Choroid plexus epithelial cell (primary cell): ENCODE results near the gene TAF3.
"Not testable (repeated sequence)": the region's sequence is repeated elsewhere in the genome, so short reads cannot be mapped to it uniquely, and the experiment has no call there.

ENCODE experiments used
- DNase-seq: peaks from one replicate; pipeline ENCODE4 v3.0.0-alpha.2; 2010; ENCODE audit warnings: low read depth
- H3K4me3 ChIP-seq: 2 replicates; pipeline ENCODE4 v1.5.1; 2011; ENCODE audit warnings: low read depth, mild to moderate bottlenecking, control low read depth, low read length, moderate library complexity
- TF ChIP-seq, protein P1 (sequence below): conservative IDR thresholded peaks from 2 replicates; pipeline ENCODE4 v1.5.1; 2011; ENCODE audit warnings: low read depth, mild to moderate bottlenecking, control low read depth, inconsistent platforms, low read length, moderate library complexity

Gene TAF3

DNA sequence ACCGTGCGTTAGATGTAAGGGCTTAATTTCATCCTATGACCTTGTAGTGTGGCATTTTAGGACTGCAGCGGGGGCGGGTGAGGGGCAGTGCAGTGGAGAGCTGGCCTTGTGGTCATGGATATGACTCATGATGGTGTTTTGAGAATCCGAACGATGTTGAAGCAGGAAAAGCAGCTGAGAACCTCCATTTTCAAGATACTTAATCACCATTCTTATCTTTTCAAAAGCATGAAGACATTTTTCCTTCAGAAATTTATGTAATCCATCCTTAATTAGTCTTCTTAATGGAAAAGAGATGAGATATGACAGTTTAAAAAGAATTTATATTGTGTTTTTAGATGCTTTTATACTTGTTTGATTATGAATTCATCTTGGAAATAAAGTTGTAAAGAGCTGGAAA lies 20.7 kb upstream of the TAF3 start:
- TF ChIP-seq, protein P1, sequence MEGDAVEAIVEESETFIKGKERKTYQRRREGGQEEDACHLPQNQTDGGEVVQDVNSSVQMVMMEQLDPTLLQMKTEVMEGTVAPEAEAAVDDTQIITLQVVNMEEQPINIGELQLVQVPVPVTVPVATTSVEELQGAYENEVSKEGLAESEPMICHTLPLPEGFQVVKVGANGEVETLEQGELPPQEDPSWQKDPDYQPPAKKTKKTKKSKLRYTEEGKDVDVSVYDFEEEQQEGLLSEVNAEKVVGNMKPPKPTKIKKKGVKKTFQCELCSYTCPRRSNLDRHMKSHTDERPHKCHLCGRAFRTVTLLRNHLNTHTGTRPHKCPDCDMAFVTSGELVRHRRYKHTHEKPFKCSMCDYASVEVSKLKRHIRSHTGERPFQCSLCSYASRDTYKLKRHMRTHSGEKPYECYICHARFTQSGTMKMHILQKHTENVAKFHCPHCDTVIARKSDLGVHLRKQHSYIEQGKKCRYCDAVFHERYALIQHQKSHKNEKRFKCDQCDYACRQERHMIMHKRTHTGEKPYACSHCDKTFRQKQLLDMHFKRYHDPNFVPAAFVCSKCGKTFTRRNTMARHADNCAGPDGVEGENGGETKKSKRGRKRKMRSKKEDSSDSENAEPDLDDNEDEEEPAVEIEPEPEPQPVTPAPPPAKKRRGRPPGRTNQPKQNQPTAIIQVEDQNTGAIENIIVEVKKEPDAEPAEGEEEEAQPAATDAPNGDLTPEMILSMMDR: no peak
- H3K4me3 ChIP-seq: no peak overlapping the region
- peak; percentile 96 for DNase-seq

DNA sequence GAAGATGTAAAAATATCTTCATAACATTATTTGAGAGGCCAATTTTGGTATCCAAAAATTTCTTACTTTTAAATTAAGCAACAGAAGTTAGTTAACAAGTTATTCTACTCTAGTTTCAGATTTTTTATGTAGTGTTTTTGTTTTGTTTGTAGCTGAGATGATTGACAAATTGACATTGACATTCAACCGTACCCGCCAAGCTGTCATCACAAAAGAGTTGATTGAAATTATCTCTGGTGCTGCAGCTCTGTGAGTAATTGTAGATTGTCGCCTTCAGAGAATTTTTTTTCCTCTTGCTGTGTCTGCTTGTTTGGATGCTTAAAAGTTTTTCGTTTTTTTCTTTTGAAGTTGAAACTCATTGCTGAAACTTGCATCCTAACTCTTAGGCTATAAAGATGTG lies 15.7 kb upstream of the TAF3 start:
- no peak overlapping the region for H3K4me3 ChIP-seq
- DNase-seq: no peak
- TF ChIP-seq, protein P1: no peak

DNA sequence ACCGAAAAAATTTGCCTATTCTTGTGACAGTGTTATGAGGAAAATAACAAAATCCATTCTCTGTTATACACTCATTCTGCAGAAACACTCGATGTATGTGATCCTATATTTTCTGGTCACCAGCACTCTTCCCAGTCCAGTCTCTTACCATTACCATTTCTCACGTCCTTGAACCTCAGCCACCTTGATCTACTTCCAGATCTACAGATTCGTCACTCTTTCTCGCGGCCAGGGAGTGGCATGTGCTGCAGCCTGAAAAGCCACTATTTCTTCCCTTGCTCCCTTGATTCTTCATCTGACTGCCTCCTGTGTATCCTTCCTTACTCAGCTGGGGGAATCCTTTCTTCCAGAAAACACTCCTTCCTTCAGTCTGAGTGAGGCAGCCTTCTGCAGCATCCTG lies 14.1 kb upstream of the TAF3 start:
- no peak overlapping the region for H3K4me3 ChIP-seq
- TF ChIP-seq, protein P1: no peak
- DNase-seq: no peak

DNA sequence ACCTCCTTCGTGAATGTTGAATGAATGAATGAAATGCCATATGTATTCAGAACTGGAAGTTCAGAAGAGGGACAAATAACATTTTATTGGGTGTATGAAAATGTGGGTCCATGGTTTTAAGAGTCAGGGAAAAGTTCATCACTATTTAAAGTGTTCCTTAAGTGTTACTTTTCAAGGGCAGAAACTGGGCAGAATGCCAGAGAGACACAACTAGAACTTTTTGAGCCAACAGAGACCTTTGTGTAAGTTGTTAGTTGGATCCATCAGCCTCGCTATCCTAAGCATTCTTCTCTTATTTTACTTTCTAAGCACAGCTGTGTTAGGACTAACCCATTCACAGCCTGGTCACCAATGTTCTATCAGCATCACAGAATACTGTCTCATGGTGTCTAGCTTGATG lies 13.6 kb upstream of the TAF3 start:
- DNase-seq: no peak
- H3K4me3 ChIP-seq: no peak overlapping the region
- TF ChIP-seq, protein P1: no peak

DNA sequence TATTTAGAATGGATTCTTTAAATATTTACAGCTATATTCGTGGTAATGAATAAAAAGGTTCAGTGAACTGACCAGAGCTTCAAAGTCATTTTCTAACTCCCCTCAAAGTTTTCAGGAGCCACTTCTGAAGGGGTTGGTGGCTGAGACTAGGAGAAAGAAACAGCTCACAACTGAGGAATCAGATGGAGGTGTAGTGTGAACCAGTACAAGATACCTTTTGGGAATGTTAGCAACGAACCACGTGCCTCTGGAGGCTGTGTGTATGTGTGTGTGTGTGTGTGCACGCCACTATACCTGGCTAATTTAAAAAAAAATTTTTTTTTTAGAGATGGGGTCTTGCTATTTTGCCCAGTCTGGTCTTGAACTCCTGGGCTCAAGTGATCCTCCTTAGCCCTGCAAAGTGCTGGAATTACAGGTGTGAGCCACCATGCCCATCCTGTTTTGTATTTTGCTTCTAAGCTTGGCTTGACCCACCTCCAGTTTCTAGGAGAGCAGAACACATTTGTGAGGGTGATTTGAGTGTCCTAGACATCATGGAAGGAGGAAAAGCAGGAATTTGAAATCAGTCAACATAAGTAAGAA lies 9.5 kb upstream of the TAF3 start:
- no peak for DNase-seq
- TF ChIP-seq, protein P1: no peak
- no peak overlapping the region for H3K4me3 ChIP-seq

DNA sequence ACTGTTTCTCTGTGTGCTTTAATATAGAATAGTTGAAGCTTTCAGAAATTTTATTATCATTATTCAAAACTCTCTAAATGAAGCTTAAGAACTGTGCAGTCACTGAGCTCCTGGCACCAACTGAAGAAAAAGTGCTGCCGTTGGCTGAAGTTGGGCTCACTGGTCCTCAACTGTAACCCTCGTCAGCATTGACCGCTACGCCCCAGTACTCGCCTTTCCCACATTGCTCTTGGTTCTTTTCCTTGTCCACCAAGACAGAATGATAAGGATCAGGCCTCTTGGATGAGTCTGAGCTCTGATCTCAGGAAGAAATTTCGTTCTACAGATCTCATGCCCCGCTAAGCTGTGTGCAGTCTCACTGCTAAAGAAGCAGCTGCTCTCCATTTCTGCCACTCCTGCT lies 7.9 kb upstream of the TAF3 start:
- TF ChIP-seq, protein P1: no peak

DNA sequence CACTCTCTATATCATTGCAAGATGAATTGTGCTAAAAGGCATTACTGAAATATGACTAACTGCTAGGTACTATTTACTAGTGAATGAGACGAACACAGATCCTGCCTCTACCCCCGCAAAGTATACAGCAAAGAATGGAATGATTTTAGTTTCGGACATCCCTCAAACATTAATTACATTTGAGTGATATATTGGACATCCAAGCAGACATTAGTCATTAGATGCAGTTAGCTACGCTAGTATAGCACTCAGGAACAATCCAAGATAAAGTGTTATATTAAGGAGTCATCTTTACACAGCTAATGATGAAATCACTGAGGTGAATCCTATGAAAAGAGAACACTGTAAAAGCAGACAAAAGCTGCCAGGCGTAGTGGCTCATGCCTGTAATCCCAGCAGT lies 7.3 kb upstream of the TAF3 start:
- DNase-seq: no peak
- H3K4me3 ChIP-seq: no peak overlapping the region
- TF ChIP-seq, protein P1: no peak

More for the DNA sequence above, 7.9 kb upstream of the TAF3 start:
- H3K4me3 ChIP-seq: no peak overlapping the region
- DNase-seq: no peak

DNA sequence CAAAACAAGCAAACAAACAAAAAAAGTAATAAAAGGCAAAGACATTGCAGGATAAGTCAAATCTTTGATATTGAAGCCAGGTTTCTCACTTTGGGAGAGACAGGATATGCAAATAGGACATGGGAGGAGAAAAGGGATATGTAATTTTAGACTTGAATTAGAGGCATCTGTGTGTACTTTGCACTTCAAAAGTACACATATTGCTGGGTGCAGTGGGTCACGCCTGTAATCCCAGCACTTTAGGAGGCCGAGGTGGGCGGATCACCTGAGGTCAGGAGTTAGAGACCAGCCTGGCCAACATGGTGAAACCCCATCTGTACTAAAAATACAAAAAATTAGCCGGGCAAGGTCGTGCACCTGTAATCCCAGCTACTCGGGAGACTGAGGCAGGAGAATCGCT lies 6.6 kb upstream of the TAF3 start:
- not testable (repeated sequence) for DNase-seq, H3K4me3 ChIP-seq
